ENCODE measurements around the gene MRTFA. TPM values are rescaled to one million over a fixed set of nuclear protein-coding genes. Genes with fewer than 3 reads are reported as not detected.
A peak's percentile ranks its signal among the peaks of the same experiment; 100 is the strongest.

The MRTFA gene
- total RNA-seq, 2 experiments from 2014 or later: 47.7 to 66.9 TPM

DNA sequence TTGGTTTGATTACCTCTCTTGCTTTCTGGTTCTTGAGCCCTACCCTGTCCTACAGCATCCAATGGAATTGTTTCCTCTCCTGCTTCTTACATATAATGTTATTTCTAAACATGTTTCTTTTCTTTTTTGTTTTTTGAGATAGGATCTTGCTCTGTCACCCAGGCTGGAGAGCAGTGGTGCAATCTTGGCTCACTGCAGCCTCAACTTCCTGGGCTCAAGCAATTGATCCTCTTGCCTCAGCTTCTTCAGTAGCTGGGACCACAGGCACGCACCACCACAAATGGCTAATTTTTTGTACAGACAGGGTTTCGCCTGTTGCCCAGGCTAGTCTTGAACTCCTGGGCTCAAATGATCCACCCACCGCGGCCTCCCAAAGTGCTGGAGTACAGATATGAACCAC is 160.2 kb downstream of the MRTFA start:
- ChIA-PET CTCF (ENCODE audit: unreplicated experiment) (no interaction called here), POLR2A (no interaction called here)
- no TSS peak for BruUV-seq (replicated peaks)
- TF ChIP-seq, protein P1, sequence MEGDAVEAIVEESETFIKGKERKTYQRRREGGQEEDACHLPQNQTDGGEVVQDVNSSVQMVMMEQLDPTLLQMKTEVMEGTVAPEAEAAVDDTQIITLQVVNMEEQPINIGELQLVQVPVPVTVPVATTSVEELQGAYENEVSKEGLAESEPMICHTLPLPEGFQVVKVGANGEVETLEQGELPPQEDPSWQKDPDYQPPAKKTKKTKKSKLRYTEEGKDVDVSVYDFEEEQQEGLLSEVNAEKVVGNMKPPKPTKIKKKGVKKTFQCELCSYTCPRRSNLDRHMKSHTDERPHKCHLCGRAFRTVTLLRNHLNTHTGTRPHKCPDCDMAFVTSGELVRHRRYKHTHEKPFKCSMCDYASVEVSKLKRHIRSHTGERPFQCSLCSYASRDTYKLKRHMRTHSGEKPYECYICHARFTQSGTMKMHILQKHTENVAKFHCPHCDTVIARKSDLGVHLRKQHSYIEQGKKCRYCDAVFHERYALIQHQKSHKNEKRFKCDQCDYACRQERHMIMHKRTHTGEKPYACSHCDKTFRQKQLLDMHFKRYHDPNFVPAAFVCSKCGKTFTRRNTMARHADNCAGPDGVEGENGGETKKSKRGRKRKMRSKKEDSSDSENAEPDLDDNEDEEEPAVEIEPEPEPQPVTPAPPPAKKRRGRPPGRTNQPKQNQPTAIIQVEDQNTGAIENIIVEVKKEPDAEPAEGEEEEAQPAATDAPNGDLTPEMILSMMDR (conservative IDR thresholded peaks at IDR 0.05; ENCODE audit: low read length): no peak
- no peak for TF ChIP-seq EZH2phosphoT487 (IDR thresholded peaks at IDR 0.05; ENCODE audit: borderline replicate concordance, low read depth, low read length)
- Histone ChIP-seq H4K20me1 (ENCODE audit: insufficient read depth, low read length) (no peaks in the 10 kb centered on the region), H3K27ac (ENCODE audit: low read depth, low read length, poor library complexity, severe bottlenecking) (no peak overlapping the region), H3K79me2 (ENCODE audit: insufficient read depth, low read depth, low read length) (peaks cover 14% of the 10 kb centered on the region; the same call in 1 of the 2 replicates), H3K4me3 (ENCODE audit: low read depth, low read length, poor library complexity, severe bottlenecking) (no peak overlapping the region), H3K4me2 (ENCODE audit: low read length) (no peak overlapping the region), H2AFZ (ENCODE audit: low read length) (no peak overlapping the region), H3K9me3 (ENCODE audit: low read length) (no peaks in the 10 kb centered on the region), H3K4me1 (ENCODE audit: insufficient read depth, low read length, poor library complexity, severe bottlenecking) (peaks cover 57% of the 10 kb centered on the region), H3K9me2 (ENCODE audit: insufficient read depth, low read length) (no peaks in the 10 kb centered on the region), H3K36me3 (ENCODE audit: insufficient read depth, low read length) (no peaks in the 10 kb centered on the region; the same call in 1 of the 2 replicates)
- DNase-seq (ENCODE audit: low spot score): no peak
- intact Hi-C loops (cut with micrococcal nuclease; ENCODE audit: unreplicated experiment): no loop called here

DNA sequence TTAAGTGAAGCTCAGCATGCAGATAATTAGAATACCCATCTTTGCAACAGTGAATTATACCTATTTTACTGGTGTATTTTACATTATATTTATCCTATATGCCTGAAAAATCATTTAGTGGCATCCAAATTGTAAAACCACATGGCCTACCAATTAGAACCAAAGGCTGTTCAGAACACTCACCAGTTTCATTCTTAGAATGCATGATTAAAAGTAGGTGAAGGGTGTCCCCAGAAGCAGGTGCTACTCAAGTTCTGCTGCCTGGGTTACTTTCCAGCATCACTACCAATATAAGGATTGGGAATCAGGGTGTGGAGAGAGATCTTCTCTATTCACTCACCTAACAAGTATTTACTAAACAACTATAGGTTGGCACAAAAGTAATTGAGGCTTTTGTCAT is 162.8 kb downstream of the MRTFA start:
- H3K79me2 ChIP-seq (ENCODE audit: insufficient read depth, low read depth, low read length): peaks cover 14% of the 10 kb centered on the region; the same call in 1 of the 2 replicates
- ChIA-PET POLR2A (no interaction called here), CTCF (ENCODE audit: unreplicated experiment) (no interaction called here)
- intact Hi-C loops (cut with micrococcal nuclease; ENCODE audit: unreplicated experiment): no loop called here
- H3K4me3 ChIP-seq (ENCODE audit: low read depth, low read length, poor library complexity, severe bottlenecking): no peak overlapping the region
- BruUV-seq (replicated peaks): no TSS peak
- TF ChIP-seq, protein P1 (conservative IDR thresholded peaks at IDR 0.05; ENCODE audit: low read length): no peak
- no peak for TF ChIP-seq EZH2phosphoT487 (IDR thresholded peaks at IDR 0.05; ENCODE audit: borderline replicate concordance, low read depth, low read length)
- no peaks in the 10 kb centered on the region for H4K20me1 ChIP-seq (ENCODE audit: insufficient read depth, low read length)
- no peaks in the 10 kb centered on the region for H3K36me3 ChIP-seq (ENCODE audit: insufficient read depth, low read length)
- no peak overlapping the region for H2AFZ ChIP-seq (ENCODE audit: low read length)
- peaks cover 34% of the 10 kb centered on the region for H3K4me1 ChIP-seq (ENCODE audit: insufficient read depth, low read length, poor library complexity, severe bottlenecking)
- H3K27ac ChIP-seq (ENCODE audit: low read depth, low read length, poor library complexity, severe bottlenecking): no peak overlapping the region
- H3K9me3 ChIP-seq (ENCODE audit: low read length): no peaks in the 10 kb centered on the region
- no peaks in the 10 kb centered on the region for H3K9me2 ChIP-seq (ENCODE audit: insufficient read depth, low read length)
- DNase-seq (ENCODE audit: low spot score): no peak
- H3K4me2 ChIP-seq (ENCODE audit: low read length): peak overlapping the region; percentile 49; the same call in 1 of the 2 replicates

- intact Hi-C loops (cut with micrococcal nuclease; ENCODE audit: unreplicated experiment): no loop called here
- H4K20me1 ChIP-seq (ENCODE audit: insufficient read depth, low read length): 0 out of 2 replicates have a peak, but pooled peaks cover 4% of the 10 kb centered on the region
- H3K9me3 ChIP-seq (ENCODE audit: low read length): no peaks in the 10 kb centered on the region
- CTCF ChIA-PET (ENCODE audit: unreplicated experiment): no interaction called here
- H3K79me2 ChIP-seq (ENCODE audit: insufficient read depth, low read depth, low read length): peaks cover 14% of the 10 kb centered on the region; the same call in 1 of the 2 replicates
- H2AFZ ChIP-seq (ENCODE audit: low read length): no peak overlapping the region
- DNase-seq (ENCODE audit: low spot score): no peak
- peaks cover 27% of the 10 kb centered on the region for H3K4me1 ChIP-seq (ENCODE audit: insufficient read depth, low read length, poor library complexity, severe bottlenecking)
- no peak for TF ChIP-seq EZH2phosphoT487 (IDR thresholded peaks at IDR 0.05; ENCODE audit: borderline replicate concordance, low read depth, low read length)
- TF ChIP-seq, protein P1 (conservative IDR thresholded peaks at IDR 0.05; ENCODE audit: low read length): no peak
- POLR2A ChIA-PET: interaction anchor here (1.0 to 1.1 kb wide), 2 partner anchors 36 to 57 kb away, joined by 3 read pairs; no protein-coding TSS in a partner anchor
- H3K9me2 ChIP-seq (ENCODE audit: insufficient read depth, low read length): no peaks in the 10 kb centered on the region
- H3K4me2 ChIP-seq (ENCODE audit: low read length): no peak overlapping the region
- no peak overlapping the region for H3K4me3 ChIP-seq (ENCODE audit: low read depth, low read length, poor library complexity, severe bottlenecking)
- H3K27ac ChIP-seq (ENCODE audit: low read depth, low read length, poor library complexity, severe bottlenecking): no peak overlapping the region
- no peaks in the 10 kb centered on the region for H3K36me3 ChIP-seq (ENCODE audit: insufficient read depth, low read length)
- BruUV-seq (replicated peaks): no TSS peak
Observed at GRCh38 chr22:40472579-40472978, 163.9 kb downstream of the MRTFA start.
